ENCODE data around the gene TSPOAP1. TPM values are rescaled to one million over a fixed set of nuclear protein-coding genes. Genes with fewer than 3 reads are reported as not detected.

Gene TSPOAP1
- not detected for polyA plus RNA-seq (2012; ENCODE audit: insufficient read length, low read depth)

DNA sequence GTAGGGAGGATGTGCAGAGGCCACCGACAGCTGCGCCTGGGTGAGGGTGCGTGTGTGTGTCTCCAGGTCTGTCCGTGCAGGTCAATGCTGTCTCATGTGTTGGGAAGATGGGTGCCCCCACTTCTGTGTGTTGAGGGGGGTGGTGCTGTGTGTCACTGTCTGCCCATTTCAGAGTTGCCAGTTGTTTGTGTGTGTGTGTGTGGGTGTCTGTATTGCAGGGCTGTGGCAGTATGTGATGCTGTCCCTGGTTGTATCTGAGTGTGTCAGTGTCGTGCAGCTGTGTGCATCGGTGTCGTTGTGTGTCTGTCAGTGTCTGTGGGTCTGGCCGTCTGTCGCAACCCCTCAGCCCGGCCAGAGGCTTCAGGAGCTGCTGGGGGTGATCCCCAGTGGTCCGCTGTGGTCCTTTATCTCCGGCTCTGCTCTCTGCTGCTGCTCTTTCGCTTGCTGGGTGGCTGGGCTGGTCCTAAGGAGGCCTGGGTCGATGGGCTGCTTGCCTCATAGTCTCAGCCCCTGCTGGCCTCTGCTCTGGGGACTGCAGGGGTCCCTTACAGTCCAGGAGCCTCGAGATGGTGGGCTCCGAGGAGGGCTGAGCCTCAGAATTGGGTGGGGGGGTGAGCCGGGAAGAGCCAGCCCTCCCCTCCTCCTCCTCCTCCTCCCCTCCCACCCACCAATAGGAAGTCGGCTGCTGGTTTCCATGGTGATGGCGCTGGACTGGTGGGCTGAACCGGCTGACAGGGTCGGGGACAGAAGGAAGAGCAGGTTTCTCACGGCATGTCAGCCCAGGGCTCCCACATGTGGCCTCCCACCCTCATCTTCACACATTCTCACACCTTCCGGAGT, at the start of gene TSPOAP1:
TSS of gene TSPOAP1 (minus strand) at position 601 of the 840 bp plus-strand sequence. CDS start 875 bp downstream, outside the sequence.
- no peak for TF ChIP-seq SIN3A (IDR thresholded peaks at IDR 0.05; ENCODE audit: borderline replicate concordance, insufficient read depth, low read length)
- no peak for TF ChIP-seq POLR2AphosphoS5 (IDR thresholded peaks at IDR 0.05; ENCODE audit: low read depth, low read length)
- TF ChIP-seq TAF1 (IDR thresholded peaks at IDR 0.05; ENCODE audit: borderline replicate concordance, insufficient read depth, low read length), result no peak
- TF ChIP-seq FOXP2 (optimal IDR thresholded peaks at IDR 0.05; ENCODE audit: borderline replicate concordance, extremely low read depth, extremely low read length, insufficient read depth), result no peak
- TF ChIP-seq REST (IDR thresholded peaks at IDR 0.05; ENCODE audit: insufficient read depth in 1 of 2, low read depth in 2 of 2, low read length in 2 of 2), result no peak

DNA sequence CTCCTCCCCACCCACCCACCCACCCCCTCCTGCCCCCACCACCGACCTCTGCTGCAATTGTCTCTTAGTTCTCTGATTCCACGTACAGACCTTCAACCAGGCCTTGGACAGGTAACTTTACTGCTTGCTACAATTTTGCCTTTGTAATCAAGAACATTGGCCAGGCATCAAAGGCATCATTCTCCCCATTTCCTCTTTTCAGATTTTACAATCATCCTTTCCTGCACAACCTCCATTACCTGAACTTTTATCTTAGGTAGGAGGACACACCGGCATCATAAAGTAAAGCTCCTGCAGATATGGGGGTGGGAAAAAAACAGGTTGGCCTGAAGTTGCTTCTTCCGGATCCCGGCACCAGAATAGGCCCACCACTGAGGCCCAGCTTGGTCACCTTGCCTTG, 49.1 kb upstream of the TSPOAP1 start:
- TF ChIP-seq REST (IDR thresholded peaks at IDR 0.05; ENCODE audit: insufficient read depth in 1 of 2, low read depth in 2 of 2, low read length in 2 of 2), result no peak
- TF ChIP-seq FOXP2 (optimal IDR thresholded peaks at IDR 0.05; ENCODE audit: borderline replicate concordance, extremely low read depth, extremely low read length, insufficient read depth), result no peak
- no peak for TF ChIP-seq TAF1 (IDR thresholded peaks at IDR 0.05; ENCODE audit: borderline replicate concordance, insufficient read depth, low read length)

DNA sequence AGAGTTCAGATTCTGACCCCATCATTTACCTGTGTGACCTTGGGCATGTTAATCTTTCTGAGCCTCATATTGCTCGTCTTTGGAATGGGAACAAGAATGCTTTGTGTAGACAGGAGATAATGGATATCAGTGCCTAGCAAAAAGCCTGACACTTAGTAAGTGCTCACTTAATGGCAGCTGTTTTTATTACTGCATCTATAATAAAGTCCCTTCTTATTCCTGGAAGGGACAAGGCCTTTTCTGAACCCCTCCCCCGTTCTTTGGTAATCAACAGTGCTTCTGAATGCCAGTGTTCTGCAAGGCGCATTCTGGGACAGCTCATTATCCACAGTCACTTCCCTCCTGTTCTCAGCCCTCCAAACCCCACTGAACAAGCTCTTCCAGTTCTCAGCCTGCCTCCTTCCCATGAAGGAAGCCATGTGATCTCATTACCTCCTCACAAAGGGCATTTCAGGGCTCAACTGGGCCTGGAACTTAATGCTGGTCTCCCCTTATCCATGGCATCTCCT, 48.6 kb upstream of the TSPOAP1 start:
- TF ChIP-seq POLR2AphosphoS5 (IDR thresholded peaks at IDR 0.05; ENCODE audit: low read depth, low read length) (no peak), TAF1 (IDR thresholded peaks at IDR 0.05; ENCODE audit: borderline replicate concordance, insufficient read depth, low read length) (no peak), REST (IDR thresholded peaks at IDR 0.05; ENCODE audit: insufficient read depth in 1 of 2, low read depth in 2 of 2, low read length in 2 of 2) (no peak), FOXP2 (optimal IDR thresholded peaks at IDR 0.05; ENCODE audit: borderline replicate concordance, extremely low read depth, extremely low read length, insufficient read depth) (no peak), SIN3A (IDR thresholded peaks at IDR 0.05; ENCODE audit: borderline replicate concordance, insufficient read depth, low read length) (no peak)

GRCh38 chr17:58376472-58377000, 47.9 kb upstream of the TSPOAP1 start:
- TF ChIP-seq REST (IDR thresholded peaks at IDR 0.05; ENCODE audit: insufficient read depth in 1 of 2, low read depth in 2 of 2, low read length in 2 of 2) (no peak), SIN3A (IDR thresholded peaks at IDR 0.05; ENCODE audit: borderline replicate concordance, insufficient read depth, low read length) (no peak), FOXP2 (optimal IDR thresholded peaks at IDR 0.05; ENCODE audit: borderline replicate concordance, extremely low read depth, extremely low read length, insufficient read depth) (no peak), POLR2AphosphoS5 (IDR thresholded peaks at IDR 0.05; ENCODE audit: low read depth, low read length) (no peak), TAF1 (IDR thresholded peaks at IDR 0.05; ENCODE audit: borderline replicate concordance, insufficient read depth, low read length) (no peak)

Measured in PFSK-1 (cell line).